GM18505 (cell line): ENCODE data around the gene ZSCAN23.
"Not testable (repeated sequence)": the region's sequence is repeated elsewhere in the genome, so short reads cannot be mapped to it uniquely, and the experiment has no call there.

Experiments
- ATAC-seq: cut with Tn5 transposase; IDR thresholded peaks from one replicate; pipeline ENCODE4 v1.9.1; 2021; ENCODE audit not compliant: unreplicated experiment
- POLR2A ChIP-seq: IDR thresholded peaks from 4 replicates; pipeline ENCODE4 v1.6.1; 2011; ENCODE audit warnings: borderline replicate concordance; ENCODE audit not compliant: insufficient read depth, insufficient read length; ENCODE audit errors: extremely low read depth

Gene ZSCAN23

DNA sequence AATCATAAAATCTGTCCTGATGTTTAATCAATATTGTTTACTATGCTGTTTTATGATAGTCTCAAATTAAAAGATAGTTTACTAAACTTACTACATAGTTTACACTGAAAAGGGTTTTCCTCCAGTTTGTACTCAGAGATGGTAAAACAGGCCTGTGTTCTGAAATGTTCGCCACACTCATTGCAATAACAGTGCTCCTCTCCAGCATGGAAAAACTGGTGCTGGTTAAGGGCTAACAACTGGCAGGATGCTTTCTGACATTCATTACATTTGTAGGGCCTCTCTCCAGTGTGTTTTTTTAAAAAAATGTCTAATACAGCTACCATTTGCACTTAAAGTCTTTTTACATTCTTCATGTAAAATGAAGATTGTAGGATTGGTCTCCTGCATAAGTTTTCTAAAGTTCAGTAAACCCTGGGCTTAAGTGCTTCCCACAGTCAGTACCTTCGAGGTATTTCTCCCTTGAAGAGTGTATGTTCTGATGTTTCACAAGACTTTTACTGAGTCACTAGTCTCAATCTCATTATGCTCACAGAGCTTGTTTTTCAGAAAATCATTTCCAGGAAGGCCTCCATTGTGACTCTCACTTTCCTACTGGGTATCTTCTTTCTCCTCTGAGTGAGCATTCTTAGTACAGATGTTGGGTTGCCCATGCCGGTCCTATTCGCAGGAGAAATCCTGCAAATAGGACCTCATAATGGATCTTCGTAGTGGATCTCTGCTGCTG is 35.1 kb downstream of the ZSCAN23 start:
- no peak for ATAC-seq
- no peak for TF ChIP-seq POLR2A

GRCh38 chr6:28407401-28407800 is 35.9 kb downstream of the ZSCAN23 start:
- ATAC-seq: no peak
- no peak for TF ChIP-seq POLR2A

DNA sequence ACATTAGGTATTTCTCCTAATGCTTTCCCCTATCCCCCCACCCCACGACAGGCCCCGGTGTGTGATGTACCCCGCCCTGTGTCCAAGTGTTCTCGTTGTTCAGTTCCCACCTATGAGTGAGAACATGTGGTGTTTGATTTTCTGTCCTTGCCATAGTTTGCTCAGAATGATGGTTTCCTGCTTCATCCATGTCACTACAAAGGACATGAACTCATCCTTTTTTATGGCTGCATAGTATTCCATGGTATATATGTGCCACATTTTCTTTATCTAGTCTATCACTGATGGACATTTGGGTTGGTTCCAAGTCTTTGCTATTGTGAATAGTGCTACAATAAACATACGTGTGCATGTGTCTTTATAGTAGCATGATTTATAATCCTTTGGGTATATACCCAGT is 39.4 kb downstream of the ZSCAN23 start:
- not testable (repeated sequence) for ATAC-seq

GRCh38 chr6:28402197-28402596 is 41.1 kb downstream of the ZSCAN23 start:
- no peak for TF ChIP-seq POLR2A
- no peak for ATAC-seq

DNA sequence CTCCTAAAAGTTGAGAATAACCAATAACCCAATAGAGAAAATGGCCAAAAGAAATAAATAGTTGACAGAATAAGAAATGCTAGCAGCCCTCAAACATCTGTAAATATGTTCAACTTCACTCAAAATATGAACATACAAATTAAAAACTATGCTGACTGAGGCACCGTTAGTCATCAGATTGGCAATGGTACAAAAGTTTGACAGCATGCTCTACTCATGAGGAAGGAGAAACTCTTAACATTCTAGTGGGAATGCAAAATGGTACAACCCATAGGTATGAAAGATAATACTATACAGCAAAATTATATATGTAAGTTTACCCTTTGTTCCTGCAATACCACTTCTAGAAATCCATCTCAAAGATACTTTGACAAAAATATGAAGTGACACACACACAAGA is 42.1 kb downstream of the ZSCAN23 start:
- ATAC-seq: no peak
- TF ChIP-seq POLR2A: no peak

DNA sequence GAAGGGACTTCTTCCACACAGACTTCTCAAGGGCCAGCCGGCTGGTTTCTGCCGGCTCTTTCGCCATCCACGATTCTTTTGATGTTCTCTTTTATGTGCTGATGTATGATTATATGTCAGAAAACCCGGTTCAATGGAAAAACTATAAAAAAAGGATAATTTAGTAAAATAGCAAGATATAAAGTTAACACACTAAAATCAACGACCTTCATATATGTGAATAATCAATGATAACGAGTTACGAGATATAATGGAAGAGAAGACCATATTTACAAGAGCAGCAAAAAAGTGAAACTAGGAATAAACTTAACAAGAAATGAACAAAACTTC is 43.2 kb downstream of the ZSCAN23 start:
- no peak for ATAC-seq
- TF ChIP-seq POLR2A: no peak

- TF ChIP-seq POLR2A: peak; percentile 94
- peak; percentile 89 for ATAC-seq
These were observed 43.8 kb downstream of the ZSCAN23 start, which contains the start of gene ZSCAN12 for GRCh38 chr6:28399350-28400121. Gene ZSCAN12, minus strand, starts transcription at chr6:28399747. Its CDS starts 1,342 bp downstream, at chr6:28398405.

GRCh38 chr6:28395918-28396317 is 47.4 kb downstream of the ZSCAN23 start:
- no peak for TF ChIP-seq POLR2A
- no peak for ATAC-seq

DNA sequence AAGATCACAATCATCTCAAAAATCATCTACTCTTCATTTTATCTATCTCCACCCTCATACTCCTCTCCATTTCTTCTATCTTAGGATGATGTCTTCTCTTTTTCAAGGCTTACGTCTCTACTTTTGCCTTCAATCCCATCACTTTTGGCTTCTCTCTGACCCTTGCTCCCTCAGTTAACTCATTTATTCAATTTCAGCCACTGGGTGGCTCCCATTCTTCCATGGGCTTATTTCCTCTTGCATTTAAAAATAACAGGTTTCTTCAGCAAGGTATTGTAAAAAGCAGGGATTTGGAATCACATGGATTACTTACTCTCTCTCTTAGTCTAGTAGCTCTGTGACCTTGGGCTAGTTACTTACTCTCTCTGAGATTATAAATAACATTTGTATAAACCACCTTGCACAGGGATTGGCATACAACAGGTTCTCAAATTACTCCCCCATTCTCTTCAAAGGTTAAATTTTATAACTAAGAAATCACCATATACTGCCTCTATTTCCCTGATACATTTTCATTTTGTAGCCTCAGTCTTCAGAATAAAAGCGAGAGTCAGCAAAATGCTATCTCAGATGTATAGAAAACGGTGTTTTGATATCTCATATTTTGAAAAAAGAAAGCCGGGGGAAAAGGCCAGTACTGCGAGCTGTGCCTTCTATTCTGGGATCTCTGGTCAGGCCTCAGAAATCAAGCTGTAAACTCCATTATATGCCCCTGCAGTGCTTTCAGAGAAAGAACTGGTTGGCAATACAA is 49.2 kb downstream of the ZSCAN23 start:
- TF ChIP-seq POLR2A: no peak
- no peak for ATAC-seq

DNA sequence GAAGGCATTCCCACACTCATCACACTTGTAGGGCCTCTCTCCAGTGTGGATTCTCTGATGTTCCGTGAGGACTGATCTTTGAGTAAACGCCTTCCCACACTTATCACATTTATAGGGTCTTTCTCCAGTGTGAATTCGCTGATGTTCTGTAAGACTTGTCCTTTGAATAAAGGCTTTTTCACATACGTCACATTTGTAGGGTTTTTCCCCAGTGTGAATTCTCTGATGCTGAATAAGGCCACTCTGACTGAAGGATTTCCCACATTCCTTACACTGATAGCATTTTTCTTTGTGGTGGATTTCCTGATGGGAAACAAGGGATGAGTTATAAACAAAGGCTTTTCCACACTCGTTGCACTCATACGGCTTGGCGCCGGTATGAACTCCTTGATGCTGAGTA is 52.6 kb downstream of the ZSCAN23 start:
- TF ChIP-seq POLR2A: no peak
- ATAC-seq: no peak

DNA sequence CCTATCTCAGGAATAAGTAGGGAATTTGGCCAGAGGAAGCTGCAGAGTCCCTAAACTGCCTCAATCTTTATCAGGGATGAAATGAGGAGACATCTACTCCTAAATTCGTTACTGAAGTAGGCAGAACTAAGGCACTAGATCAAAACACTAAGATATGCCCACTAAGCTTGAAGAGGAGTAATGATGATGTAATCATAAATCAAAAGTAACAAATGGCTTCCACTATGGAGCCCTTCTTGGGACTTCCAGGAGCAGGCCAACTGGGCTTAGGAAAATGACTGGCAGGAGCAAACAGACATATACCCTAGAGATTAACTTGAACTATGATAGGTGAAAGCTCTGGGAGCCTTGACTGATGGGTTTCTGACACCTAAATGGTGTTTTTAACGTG is 59.2 kb downstream of the ZSCAN23 start:
- no peak for ATAC-seq
- no peak for TF ChIP-seq POLR2A

GRCh38 chr6:28383235-28384142 is 59.8 kb downstream of the ZSCAN23 start:
- TF ChIP-seq POLR2A: peak; percentile 51
- ATAC-seq: peak; percentile 92
